ENCODE measurements around the gene GAK. TPM values are rescaled to one million over a fixed set of nuclear protein-coding genes. Genes with fewer than 3 reads are reported as not detected.

Gene GAK
- total RNA-seq, 1 donor from 2014 or later = 123 TPM

DNA sequence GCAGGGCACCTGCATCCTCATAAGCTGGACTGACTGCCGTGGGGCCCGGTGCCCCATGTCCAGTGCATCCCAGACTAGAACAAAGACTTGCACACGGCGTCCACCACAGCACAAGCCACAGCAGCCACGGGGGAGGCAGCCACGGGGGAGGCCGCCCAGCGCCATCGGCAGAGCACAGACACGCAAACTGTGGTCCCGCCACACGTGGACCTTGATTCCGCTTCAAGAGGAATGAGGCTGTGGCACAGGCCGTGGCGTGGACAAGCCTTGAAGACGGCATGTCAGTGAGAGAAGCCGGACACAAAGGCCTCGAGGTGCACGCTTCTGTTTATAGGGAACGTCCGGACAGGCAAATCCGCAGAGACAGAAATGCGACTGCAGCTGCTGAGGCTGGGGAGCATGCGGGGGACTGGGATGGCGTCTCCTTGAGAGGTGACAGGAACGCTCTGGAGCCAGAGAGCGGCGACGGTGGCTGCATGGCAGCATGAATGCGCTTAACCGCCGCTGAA lies 96.1 kb downstream of the GAK start:
- peaks cover 10% of the 10 kb centered on the region for H3K9me3 Mint-ChIP-seq (ENCODE audit: unreplicated experiment)
- H3K4me1 Mint-ChIP-seq (ENCODE audit: low read depth, unreplicated experiment) = peaks cover 8% of the 10 kb centered on the region
- peak; percentile 14 for DNase-seq
- TF ChIP-seq, protein P1, sequence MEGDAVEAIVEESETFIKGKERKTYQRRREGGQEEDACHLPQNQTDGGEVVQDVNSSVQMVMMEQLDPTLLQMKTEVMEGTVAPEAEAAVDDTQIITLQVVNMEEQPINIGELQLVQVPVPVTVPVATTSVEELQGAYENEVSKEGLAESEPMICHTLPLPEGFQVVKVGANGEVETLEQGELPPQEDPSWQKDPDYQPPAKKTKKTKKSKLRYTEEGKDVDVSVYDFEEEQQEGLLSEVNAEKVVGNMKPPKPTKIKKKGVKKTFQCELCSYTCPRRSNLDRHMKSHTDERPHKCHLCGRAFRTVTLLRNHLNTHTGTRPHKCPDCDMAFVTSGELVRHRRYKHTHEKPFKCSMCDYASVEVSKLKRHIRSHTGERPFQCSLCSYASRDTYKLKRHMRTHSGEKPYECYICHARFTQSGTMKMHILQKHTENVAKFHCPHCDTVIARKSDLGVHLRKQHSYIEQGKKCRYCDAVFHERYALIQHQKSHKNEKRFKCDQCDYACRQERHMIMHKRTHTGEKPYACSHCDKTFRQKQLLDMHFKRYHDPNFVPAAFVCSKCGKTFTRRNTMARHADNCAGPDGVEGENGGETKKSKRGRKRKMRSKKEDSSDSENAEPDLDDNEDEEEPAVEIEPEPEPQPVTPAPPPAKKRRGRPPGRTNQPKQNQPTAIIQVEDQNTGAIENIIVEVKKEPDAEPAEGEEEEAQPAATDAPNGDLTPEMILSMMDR (IDR thresholded peaks at IDR 0.05; ENCODE audit: partially characterized antibody, unreplicated experiment) = no peak
- H3K4me3 Mint-ChIP-seq (ENCODE audit: unreplicated experiment) = no peak overlapping the region
- peak overlapping the region; percentile 8 for H3K27ac Mint-ChIP-seq (ENCODE audit: unreplicated experiment)
- peaks cover 14% of the 10 kb centered on the region for H3K36me3 Mint-ChIP-seq (ENCODE audit: unreplicated experiment)
- peaks cover 3% of the 10 kb centered on the region for H3K27me3 Mint-ChIP-seq (ENCODE audit: unreplicated experiment)

DNA sequence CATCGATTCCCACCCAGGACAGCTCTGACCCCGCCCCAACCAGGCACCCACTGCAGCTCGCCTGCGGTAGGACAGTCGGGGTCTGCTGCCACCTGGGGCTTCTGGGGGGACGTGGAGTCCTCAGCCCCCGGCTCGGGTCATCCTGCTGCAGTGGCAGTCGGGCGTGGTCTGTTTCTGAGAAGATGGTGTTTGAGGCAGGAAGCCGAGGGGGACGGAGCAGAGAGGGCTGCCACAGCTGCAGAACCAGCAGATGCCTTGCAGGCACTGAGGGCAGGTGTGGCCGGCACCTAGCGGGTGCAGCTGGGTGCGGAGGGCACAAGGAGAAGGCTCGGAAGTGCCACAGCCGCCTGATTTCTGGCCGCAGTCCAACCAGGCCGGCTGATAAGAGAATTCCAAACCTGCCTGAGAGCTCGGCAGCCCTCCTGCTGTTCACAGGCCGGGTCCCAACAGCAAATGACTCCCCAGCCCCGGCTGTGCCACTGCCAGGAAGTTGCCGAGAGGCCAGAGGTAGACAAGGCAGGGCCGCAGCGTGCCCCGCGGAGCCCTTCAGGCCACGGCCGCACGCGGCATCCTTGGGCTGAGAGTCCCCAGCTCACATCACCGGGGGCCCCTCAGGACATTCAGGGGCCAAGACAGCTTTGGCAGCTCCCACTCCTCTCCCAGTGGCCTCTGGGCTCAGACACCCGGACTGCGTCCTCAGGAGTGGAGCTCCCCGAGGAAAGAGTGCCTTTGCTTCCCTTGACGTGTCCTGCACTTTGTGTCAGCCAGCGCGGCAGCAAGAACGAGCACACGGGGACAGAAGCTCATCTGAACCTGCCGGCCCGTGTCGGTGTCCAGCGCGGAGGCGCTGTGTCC lies 96.7 kb downstream of the GAK start:
- peak; percentile 15 for DNase-seq
- Mint-ChIP-seq H3K4me1 (ENCODE audit: low read depth, unreplicated experiment) (peaks cover 8% of the 10 kb centered on the region), H3K4me3 (ENCODE audit: unreplicated experiment) (no peak overlapping the region), H3K27me3 (ENCODE audit: unreplicated experiment) (peaks cover 3% of the 10 kb centered on the region), H3K27ac (ENCODE audit: unreplicated experiment) (no peak overlapping the region), H3K9me3 (ENCODE audit: unreplicated experiment) (peaks cover 10% of the 10 kb centered on the region), H3K36me3 (ENCODE audit: unreplicated experiment) (peaks cover 14% of the 10 kb centered on the region)
- TF ChIP-seq, protein P1 (IDR thresholded peaks at IDR 0.05; ENCODE audit: partially characterized antibody, unreplicated experiment) = no peak

DNA sequence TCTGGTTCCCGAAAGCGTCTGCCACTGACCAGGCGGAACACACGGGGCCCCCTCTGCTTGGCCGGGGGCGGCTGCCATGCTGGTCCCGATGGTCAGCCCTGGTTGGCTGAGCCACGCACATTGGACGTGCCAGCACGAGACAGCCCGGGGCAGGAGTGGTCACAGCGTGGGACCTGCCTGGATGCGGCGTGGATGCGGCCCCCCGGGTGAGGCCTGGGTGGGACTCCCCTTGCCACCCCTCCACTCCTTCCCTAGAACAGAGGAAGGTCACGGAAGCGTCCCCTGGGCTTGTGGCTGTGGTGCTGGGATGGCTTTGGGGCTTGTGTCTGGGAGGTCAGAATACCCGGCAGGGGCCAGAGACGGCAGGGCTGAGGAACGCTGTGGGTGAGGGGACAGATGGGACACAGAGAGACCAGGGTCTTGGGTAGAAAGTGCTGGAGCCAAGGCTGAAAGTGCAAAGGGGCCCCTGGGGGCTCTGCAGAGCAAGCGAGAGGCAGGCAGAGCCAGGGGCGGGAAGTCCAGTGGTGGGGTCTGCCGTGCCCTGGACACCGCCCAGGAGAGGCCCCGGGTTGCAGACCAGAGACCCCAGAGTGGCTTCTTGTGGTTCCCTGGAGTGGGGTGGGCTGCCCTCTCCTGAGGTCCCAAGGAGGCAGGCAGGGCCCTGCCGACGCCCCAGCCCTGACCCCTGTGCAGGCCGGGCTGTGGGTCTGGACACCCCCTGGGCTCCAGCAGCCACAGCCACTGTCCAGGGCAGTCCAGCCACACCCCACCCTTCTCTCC lies 97.6 kb downstream of the GAK start:
- TF ChIP-seq, protein P1 (IDR thresholded peaks at IDR 0.05; ENCODE audit: partially characterized antibody, unreplicated experiment) = no peak
- H3K36me3 Mint-ChIP-seq (ENCODE audit: unreplicated experiment) = peaks cover 10% of the 10 kb centered on the region
- H3K4me3 Mint-ChIP-seq (ENCODE audit: unreplicated experiment) = no peak overlapping the region
- peak; percentile 17 for DNase-seq
- peaks cover 7% of the 10 kb centered on the region for H3K4me1 Mint-ChIP-seq (ENCODE audit: low read depth, unreplicated experiment)
- H3K27ac Mint-ChIP-seq (ENCODE audit: unreplicated experiment) = peak overlapping the region; percentile 59
- peaks cover 4% of the 10 kb centered on the region for H3K27me3 Mint-ChIP-seq (ENCODE audit: unreplicated experiment)
- H3K9me3 Mint-ChIP-seq (ENCODE audit: unreplicated experiment) = peaks cover 8% of the 10 kb centered on the region

DNA sequence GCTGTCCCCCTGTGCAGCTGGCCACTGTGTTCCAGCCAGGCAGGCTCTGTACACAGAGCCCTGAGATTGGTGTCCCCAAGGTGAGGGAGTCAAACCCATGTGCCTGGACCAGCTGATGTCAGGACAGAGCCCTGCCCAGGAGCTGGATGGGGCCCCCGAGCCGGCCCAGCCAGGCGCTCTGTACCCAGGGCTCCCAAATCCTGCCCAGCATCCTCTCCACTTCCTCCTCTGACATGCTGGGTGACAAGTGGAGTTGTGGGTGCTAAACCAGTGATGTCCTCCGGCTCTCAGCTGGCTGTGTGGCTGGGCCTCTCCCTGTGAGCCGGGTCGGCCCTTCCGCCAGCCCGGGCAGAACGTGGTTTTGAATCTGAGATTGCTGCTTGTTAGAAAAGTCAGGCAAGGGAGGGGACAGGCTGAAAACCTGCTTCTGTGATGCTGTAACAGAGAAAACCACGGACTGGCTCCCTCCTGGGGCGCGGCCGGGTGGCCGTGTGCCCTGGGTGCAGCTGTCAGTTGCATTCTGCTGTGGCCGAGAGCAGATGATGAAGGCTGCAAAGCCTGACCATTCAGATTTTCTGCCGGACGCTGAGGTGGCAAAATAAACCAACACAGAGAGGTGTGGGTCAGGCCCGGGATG lies 98.3 kb downstream of the GAK start:
- TF ChIP-seq, protein P1 (IDR thresholded peaks at IDR 0.05; ENCODE audit: partially characterized antibody, unreplicated experiment) = no peak
- peak overlapping the region; percentile 59 for H3K27ac Mint-ChIP-seq (ENCODE audit: unreplicated experiment)
- H3K9me3 Mint-ChIP-seq (ENCODE audit: unreplicated experiment) = peaks cover 8% of the 10 kb centered on the region
- H3K36me3 Mint-ChIP-seq (ENCODE audit: unreplicated experiment) = peaks cover 7% of the 10 kb centered on the region
- H3K27me3 Mint-ChIP-seq (ENCODE audit: unreplicated experiment) = peaks cover 5% of the 10 kb centered on the region
- H3K4me1 Mint-ChIP-seq (ENCODE audit: low read depth, unreplicated experiment) = peaks cover 7% of the 10 kb centered on the region
- no peak overlapping the region for H3K4me3 Mint-ChIP-seq (ENCODE audit: unreplicated experiment)
- DNase-seq = no peak

Measured in glutamatergic neuron (in vitro differentiated cells).